K562 (cell line): Measurements from ENCODE around the gene ZNF668.

ENCODE experiments used
- GMEB1 ChIP-seq: fragments of 250-450 bp; sonication (Bioruptor Pico); IDR thresholded peaks from 2 replicates; pipeline ENCODE4 v1.4.0; 2020; ENCODE audit warnings: mild to moderate bottlenecking
- HDAC6 ChIP-seq: IDR thresholded peaks from 2 replicates; pipeline ENCODE4 v1.6.1; 2012; ENCODE audit warnings: low read depth, mild to moderate bottlenecking, control low read depth, inconsistent platforms, low read length, moderate library complexity
- MTA2 ChIP-seq: fragments of 450-650 bp; IDR thresholded peaks from 2 replicates; pipeline ENCODE4 v1.6.1; 2016; ENCODE audit warnings: low read depth
- RFX5 ChIP-seq: IDR thresholded peaks from 2 replicates; pipeline ENCODE4 v1.6.1; 2011; ENCODE audit warnings: low read depth, mild to moderate bottlenecking, improper control_type of control experiment, low read length
- SAFB2 ChIP-seq: fragments of 200-400 bp; formaldehyde crosslinking; IDR thresholded peaks from 2 replicates; pipeline ENCODE4 v1.6.1; 2018; ENCODE audit warnings: borderline replicate concordance, low read length, low read depth, moderate library complexity; ENCODE audit not compliant: severe bottlenecking

GRCh38 chr16:31022544-31023251 lies 51.3 kb downstream of the ZNF668 start:
- TF ChIP-seq HDAC6 = no peak
- TF ChIP-seq SAFB2 = no peak
- no peak for TF ChIP-seq GMEB1 (CRISPR knock-in tag)
- TF ChIP-seq RFX5 = no peak
- no peak for TF ChIP-seq MTA2
